NCI-H1048 (cell line): ENCODE data around the gene ARV1.
"Not testable (repeated sequence)": the region's sequence is repeated elsewhere in the genome, so short reads cannot be mapped to it uniquely, and the experiment has no call there.

ENCODE experiments used
- DNase-seq: peaks from one replicate; lab custom pipeline; 2025; lab: John Stamatoyannopoulos, UW

The ARV1 gene

DNA sequence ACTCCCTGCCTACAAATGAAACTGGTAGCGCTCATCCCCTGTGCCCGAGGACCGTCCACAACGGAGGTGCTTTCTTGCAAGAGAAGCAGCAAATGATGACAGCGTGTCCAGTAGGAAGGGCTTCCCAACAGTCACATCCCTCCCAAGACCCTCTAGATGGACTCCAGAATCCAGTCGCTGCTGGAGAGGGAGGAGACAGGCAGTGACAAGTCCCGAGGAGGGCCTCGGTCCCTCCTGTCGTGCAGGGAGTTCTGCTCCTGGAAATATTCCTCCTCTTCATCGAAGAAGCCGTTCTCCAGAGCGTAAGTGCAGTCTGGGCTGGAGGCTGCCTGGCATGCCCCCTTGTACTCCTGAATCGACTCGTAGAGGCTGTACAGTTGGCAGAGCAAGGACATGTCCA lies 40.8 kb downstream of the ARV1 start:
- DNase-seq = no peak

DNA sequence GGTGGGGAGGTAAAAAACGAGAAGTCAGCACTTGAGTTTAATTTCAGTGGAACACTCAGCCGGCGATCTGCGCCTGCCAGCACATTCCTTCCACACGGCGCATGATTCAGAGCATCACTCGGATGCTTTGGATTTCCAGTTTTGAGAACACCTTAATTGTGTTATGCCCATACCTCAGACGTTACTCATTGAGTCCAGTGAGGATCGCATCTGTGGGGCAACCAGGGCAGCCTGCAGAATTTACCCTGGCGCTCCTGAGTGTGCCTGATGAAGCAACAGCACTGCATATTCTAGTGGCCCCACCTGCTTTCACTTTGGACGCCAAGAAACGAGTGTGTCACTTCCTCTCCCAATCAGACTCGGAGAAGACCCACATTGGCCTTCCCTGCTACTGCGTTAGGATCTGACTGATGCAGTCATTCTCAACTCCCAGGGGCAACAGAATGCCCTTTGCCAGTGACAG lies 41.3 kb downstream of the ARV1 start:
- no peak for DNase-seq

DNA sequence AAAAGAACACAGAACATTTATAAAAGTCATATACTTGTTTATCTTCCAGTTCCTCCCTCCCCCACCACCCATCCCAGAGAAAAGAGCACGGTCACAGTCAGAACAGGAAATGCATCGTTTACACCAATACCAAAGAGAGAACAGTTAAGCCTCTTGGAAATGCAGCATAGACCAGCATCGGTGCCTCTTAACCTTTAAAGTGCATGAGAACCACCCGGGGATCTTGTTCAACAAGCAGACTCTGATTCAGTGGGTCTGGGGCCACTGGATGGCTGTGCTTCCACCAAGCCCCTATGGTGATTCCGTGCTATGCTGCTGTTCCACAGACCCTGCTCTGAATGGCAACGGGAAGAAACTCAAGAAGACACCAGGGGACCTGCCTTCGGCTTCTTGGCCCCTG lies 41.9 kb downstream of the ARV1 start:
- DNase-seq = no peak

DNA sequence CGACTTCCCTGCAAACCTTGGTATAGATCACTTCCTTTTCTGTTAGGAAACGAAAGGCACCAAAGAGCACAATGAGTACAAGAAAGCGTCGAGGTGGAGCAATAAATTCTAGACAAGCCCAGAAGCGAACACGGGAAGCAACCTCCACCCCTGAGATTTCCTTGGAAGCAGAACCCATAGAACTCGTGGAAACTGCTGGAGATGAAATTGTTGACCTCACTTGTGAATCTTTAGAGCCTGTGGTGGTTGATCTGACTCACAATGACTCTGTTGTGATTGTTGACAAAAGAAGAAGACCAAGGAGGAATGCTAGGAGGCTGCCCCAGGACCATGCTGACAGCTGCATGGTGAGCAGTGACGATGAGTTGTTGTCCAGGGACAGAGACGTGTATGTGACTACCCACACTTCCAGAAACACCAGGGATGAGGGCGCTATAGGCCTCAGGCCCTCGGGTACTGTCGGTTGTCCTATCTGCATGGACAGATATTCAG lies 42.7 kb downstream of the ARV1 start:
- DNase-seq = no peak

DNA sequence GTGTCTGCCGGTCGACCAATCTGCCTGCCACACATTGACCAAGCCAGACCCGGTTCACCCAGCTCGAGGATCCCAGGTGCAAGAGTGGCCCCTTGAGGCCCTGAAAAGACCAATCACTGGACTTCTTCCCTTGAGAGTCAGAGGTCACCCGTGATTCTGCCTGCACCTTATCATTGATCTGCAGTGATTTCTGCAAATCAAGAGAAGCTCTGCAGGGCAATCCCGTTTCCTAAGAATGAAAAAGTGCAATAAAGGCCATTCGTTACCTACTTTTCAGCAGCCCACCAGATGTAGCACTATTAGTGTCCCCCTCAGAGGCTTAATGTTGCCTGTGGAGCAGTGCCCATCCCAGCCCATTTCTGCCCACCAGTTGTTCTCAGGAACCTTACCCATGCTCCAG lies 43.6 kb downstream of the ARV1 start:
- DNase-seq = not testable (repeated sequence)

DNA sequence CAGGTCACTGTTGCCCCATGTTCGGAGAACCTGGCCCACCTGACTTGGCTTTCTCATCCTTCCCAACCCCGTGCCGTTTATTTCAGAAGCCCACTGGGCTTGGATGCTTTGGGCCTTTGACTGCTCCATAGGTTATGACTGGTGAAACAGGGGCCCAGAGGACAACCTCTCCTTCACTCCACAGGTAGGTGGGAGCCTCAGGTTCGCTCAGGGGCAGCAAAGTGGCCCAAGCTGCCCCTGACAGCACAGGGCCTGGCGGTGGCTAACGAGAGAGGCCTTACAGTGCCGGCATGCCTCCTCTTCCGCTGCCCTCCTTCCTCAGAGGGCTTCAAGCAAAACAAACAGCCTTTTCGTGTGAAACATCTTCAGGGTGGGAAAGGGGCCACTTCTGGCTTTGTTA lies 44.3 kb downstream of the ARV1 start:
- DNase-seq = no peak

DNA sequence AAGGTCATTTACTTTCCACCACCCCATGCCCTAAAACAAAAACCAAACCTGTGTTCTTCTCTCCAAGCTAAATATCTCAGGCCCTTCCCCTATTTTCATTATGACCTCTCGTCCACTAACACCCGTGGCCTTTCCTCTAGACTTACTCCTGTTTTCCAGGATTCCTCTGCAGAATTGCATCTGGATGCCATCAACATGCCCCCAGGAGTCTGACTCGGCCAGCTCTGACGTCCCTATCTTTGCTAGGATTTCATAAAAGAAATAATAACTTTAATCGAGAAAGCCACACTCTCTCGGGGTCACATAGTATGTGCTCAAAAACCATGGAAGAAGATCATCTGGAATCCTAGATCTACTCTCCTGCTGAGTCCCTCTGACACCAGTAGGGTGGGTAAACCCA lies 47.7 kb downstream of the ARV1 start:
- DNase-seq = no peak

DNA sequence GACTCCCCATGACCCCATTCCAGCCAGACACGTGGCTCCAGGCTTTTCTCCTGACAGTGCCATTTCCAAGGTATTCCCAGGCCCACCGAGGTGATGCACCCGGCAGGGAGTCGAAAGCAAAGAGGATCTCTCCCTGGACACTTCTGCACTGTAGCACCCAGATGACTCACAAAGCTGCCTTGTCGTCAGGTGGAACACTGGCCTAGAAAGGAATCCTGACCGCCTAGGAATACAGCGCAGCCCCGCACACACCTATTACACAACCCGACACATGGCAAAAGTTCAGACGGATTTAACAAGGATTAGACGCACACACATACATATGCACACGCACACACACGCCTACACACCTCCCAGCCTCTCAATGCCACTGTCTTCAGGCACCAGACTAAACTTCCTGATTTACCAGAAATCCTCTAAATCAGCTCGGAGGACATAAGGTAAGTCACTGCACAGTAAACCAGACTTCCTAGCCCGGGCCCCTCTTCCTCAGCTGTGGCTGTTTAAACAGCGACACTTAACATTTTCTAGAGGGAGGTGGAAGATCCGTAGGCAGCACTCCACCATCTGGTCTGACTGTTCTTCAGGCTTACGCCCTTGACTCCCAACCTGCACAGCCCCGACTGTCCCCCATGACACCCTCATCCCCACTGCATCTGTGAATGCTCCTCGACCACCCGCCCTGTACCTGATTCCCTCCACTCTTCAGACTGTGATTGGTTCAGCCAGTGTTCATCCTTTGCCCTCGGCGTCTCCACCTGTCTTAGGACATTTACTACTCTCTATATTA lies 48.4 kb downstream of the ARV1 start:
- DNase-seq = no peak

DNA sequence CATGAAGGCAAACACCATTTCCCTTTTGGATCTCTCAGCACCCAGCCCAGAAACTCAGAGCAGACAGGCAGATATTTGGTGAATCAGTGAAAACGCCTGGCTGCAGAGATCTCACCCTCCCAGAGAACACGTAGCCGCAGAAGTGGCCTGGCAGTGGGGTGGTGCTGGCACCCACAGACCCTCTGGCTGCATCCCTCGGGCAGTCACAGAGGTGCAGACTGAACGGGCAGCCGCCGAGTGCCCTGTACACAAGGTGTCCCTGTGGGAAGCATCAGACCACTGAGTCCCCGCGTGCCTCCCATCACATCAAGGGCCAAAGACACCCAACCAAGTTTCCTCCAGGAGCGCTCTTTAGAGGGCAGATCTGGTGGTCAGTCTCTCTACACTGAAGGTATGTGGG lies 49.1 kb downstream of the ARV1 start:
- no peak for DNase-seq

DNA sequence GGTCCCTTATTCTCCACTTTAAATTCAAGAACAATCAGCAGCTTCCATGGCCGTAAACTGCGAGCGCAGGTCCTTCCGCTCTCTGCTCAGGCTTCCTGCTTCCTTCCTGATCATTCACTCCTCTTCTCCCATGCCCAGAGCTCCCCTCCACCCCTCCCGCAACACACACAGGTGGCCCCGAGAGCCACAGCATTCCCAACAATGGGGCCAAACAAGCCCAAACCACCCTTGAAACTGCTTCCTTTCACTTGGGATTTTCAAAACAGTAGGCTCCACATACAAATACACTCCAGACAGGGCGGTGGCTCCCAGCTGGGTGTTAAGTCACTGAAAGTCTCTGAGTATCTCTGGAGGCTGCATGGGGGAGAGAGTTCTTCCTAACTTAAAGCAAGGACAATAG lies 49.8 kb downstream of the ARV1 start:
- no peak for DNase-seq

DNA sequence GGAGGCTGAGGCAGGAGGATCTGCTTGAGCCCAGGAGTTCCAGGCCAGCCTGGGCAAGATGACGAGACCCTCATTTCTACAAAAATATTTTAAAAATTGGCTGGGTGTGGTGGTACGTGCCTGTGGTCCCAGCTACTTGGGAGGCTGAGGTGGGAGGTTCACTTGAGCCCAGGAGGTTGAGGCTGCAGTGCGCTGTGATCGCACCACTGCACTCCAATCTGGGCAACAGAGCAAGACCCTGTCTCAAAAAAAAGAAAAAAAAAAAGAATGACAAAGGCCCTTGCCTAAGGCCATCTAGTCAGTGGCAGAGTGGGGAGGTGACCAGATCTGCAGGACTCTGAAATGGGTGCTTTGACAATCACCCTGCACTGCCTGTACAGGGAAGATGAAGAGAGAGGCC lies 50.4 kb downstream of the ARV1 start:
- not testable (repeated sequence) for DNase-seq

DNA sequence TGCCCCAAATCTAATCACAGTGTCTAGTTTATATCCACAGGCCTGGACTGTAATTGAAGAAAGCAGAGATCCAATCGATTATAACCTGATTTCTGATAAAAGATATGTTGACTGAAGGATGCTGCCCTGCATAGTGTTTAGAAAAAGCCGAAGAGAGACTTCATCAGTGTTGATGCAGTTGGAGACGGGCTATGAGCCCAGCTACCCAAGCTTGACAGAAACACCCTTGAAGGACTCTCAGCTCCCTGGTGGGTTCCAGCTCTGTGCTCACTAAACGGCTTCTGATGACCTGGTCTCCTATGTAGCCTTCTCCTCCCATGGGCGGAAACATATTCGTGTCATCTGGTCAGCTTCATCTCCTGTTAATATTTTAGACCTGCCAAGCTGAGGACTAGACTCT lies 50.9 kb downstream of the ARV1 start:
- DNase-seq = no peak

DNA sequence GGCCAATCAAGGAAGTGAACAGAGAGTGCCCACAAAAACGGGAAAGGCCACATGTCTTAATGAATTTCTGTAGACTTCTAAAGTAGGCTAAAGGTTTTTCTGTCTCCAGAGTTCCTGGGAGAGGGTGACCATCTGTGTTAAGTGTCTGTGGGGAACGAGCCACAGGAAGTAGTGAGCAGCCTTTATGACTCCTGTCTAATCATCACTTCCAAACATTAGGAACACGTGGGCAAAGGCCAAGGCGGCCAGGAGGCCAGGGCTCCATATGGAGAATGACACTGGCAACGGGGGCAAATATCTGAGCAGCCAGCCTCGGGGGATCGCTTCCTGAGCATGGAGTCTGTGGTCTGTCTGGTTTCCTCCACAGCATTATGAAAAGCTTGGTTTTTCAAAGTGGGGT lies 54.1 kb downstream of the ARV1 start:
- no peak for DNase-seq

DNA sequence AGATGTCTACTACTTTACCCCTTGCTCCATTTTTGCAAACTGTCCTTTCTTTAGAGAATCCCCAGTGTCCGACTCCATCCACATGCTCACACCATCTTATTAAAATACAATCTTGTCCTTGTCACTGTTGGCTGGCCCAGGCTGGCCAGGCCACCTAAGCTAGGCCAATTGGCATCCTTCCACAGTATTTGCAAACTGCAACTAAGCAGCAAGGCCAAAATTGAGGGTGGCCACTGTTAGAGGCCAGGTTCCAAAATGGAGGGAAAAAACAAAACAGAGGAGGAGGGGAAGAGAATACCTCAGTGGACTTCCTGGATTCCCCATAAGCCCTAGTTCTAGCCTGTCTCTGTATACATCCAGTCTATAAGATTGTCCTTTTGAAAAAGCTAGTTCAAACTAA lies 56.9 kb downstream of the ARV1 start:
- DNase-seq = no peak

DNA sequence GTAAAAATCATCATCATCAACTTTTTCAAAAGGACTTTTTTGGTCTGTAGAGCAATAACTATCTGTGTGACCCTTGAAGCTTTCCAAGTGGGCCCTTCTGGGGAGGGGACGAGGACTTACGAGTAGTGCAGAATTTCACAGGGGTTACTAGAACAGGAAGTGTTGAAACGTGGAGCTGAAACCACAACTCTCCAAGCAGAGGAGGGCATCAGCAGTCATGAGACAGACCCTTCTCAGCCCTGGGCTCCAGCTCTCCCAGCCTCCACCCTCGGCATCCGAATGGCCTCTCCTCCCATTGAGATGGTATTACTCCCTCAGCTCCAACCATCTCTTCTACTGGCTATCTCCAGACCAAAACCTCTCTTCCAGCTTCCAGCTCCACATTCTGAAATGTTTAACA lies 57.5 kb downstream of the ARV1 start:
- DNase-seq = no peak

DNA sequence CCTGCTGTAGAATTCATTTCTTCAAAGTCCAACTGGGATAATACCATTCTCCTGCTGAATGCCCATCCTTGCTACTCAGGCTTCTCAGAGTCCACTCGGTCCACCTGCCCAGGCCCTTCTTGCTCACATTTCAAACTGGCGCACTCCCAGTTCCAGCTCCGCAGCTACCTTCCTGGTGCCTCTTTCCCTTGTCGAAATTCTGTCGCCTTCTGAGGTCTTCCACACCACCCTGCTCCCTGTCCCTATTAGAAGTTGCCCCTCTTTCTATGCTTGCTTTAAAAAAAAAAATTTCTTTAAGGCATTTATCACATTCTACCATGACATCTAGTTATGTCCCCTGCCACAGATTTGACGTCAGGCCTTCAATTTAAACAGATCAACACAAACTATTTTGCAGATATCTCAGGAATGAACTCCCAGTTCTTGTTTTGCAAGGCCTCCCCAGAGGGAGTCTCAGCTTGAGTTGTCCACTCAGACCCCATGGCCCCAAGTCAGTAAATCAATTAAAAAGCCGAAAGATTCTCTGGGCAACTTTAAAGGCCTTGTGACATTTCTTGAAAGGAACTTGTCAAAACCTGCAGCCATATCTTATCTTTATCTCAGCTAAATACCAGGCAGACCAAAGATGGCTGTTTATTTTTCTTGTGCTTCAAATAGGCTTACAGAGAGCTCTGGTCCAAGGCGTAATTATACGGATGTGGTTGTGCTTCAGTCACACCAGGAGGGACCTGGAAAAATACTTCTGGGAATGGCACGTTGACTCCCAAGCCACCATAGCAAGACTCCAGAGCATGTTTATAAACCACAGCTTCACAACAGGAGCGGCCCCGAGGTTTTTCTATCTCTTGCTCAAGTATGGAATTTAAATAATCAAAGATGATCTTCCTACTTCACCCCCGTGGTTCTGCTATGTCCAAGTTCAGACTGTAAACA lies 59.0 kb downstream of the ARV1 start:
- DNase-seq = no peak

DNA sequence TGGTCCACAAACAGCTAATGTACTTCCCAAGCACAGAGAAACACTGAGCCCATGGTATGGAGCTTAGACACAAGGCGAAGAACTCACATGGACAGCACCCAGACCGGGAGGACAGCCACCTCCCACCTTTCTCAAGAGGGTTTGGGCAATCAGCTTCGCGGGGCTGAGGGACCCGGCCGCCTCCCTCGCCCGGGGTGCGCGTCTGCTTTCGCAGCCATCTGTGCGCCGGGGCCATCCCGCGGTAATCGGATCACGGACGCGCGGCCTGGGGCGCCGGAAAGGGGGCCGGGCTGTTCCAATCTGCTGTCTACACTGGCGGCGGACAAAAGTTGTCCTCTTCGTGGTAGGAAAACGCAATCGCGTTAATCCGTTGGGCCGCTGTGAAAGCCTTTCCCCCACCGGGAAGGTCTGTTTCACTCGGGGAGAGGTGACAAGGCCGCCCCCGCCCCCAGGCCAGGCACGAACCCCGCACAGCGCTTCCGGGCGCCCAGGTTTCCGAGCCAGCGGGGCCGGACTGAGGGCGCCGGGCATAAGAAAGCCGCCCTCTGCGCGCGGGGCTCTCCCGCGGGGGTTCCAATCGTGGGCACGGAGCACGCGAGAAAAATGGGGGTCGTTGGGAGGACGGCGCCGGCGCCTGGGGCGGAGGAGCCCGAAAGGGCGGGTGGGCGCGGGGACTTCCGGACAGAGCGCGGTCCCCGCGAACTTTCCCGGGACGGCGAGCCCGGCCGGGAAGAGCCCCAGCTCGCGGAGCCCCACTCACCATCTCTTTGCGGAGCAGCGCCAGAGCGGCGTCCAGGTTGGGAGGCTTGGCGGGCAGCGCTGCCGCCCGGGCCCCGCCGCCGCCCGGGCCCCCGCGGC lies 60.5 kb downstream of the ARV1 start:
- DNase-seq = no peak

DNA sequence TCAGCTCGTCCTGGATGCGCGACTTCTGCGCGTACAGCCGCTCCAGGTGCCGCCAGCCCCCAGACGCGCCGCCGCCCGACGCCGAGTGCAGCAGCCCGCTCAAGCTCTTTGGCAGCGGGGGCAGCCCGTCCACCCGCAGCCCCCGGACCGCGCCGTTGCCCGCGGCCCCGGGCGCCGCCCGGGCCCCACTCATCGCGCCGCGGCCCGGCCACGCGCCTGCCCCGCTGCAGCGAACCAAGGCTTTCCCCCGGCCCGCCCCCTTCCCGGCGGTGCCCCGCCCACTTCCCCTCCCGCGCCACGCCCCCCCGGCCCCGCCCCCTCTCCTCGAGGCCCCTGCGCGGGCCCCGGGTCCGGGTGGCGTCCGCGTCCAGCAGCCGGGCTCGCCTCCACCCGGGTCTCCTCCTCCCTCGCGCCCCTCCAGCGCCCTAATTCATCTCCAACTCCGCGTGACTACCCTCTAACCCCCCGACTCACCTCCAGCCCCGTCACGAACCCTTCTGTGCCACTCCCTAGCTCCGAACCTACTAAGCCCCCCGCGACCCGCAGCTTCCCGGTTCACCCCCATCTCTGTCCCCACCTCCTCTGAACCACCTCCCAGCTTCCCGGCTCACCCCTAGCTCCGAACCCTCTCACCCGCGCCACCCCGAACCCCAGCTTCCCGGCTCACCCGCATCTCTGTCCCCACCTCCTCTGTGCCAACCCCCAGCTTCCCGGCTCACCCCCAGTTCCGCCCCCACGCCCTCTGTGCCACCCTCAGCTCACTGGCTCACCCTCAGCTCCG lies 61.3 kb downstream of the ARV1 start, which contains the start of gene FAM89A:
Gene FAM89A, minus strand, starts transcription at position 236 of the 781 bp plus-strand sequence. Its CDS starts 43 bp downstream, at position 193.
- no peak for DNase-seq

DNA sequence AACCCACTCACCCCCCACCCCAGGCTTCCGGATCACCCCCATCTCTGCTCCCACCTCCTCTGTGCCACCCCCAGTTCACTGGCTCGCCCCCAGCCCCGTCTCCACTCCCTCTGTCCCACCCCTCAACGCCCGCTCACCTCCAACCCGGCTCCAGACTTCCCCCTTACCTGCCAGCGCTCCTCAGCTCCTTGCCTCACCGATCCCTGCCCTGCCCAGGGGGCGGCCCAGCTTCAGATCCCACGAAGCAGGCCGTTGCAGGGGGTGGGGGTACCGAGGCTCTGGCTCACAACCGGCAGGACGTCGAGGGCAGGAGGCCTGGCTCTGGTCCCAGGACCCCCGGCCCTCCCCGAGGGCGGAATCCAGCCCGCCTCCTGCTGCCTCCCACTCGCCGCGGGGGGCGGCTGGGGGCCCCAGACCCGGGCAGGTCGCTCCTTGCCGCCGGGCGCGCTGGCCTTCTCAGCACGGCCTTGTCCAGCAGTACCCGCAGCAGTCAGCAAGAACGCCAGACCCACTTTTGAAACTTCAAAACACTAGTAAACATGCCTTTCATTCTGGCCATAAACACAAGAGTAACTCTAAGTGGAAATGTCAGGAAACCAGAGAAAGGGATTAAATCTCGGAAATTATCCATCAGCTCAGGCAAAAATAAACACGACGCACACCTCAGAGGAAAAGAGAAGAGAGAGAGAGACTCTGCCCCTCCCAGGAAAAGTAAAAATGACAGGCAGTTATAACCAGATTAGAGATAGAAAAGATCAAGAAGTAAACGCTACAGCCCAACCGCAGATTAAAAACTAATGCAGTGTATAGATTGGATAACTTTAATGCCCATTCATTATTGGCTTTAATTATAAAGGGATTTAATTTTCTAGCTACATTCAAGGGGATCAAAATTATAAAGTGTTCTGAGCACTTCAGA lies 62.2 kb downstream of the ARV1 start:
- DNase-seq = no peak

DNA sequence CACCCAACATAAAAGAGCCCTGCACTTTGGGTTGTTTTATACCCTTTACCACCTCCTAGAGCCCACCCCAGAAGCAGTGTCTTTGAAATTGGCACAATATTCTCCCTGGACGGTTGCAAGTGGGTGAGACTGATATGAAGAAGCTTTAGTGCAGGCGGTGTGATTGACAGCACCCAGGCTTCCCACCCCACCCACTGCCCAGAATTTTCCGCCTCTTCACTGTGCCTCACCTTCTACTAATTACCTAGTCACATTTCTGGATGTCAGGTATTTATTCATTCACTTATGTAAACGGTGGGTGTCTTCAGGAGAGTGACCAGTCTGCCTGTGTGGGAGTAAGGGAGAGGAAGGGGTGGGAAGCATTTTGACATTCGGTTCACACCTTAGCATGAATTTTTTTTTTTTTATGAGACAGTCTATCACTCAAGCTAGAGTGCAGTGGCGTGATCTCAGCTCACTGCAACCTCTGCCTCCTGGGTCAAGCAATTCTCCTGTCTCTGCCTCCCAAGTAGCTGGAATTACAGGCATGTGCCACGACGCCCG lies 62.9 kb downstream of the ARV1 start:
- no peak for DNase-seq
